T-helper 1 cell treated with Interleukin-12 subunit alpha and Interleukin-12 subunit beta and Interleukin-4 antibody, amounts not matched to agents 30 ng/mL and 1 ng/mL, for 36 hours (primary cell): ENCODE data around the gene C1orf159. TPM values are rescaled to one million over a fixed set of nuclear protein-coding genes. Genes with fewer than 3 reads are reported as not detected.

Experiments
- total RNA-seq: library from RNA; stranded (reverse); gene quantifications from 2 replicates; pipeline ENCODE4 v1.2.3, GENCODE V29; 2022

The C1orf159 gene
- total RNA-seq, 1 donor from 2014 or later: 22.9 TPM

Other genes starting within 250 kb of the C1orf159 start
- not detected in 2 replicates for gene SAMD11, start 192.2 kb downstream of the C1orf159 start, total RNA-seq
- gene NOC2L, start 156.8 kb downstream of the C1orf159 start, total RNA-seq: 90.0 and 93.1 TPM in 2 replicates
- 26.0 and 28.3 TPM in 2 replicates for gene KLHL17, start 155.5 kb downstream of the C1orf159 start, total RNA-seq
- gene PLEKHN1, start 149.6 kb downstream of the C1orf159 start, total RNA-seq: 2.2 and 2.4 TPM in 2 replicates
- not detected in 2 replicates for gene PERM1, start 134.0 kb downstream of the C1orf159 start, total RNA-seq
- 0.39 and 0.46 TPM in 2 replicates for gene HES4, start 116.0 kb downstream of the C1orf159 start, total RNA-seq
- 210 and 211 TPM in 2 replicates for gene ISG15, start 102.6 kb downstream of the C1orf159 start, total RNA-seq
- gene AGRN, start 96.0 kb downstream of the C1orf159 start, total RNA-seq: 12.7 and 12.9 TPM in 2 replicates
- not detected in 2 replicates for gene RNF223, start 41.8 kb downstream of the C1orf159 start, total RNA-seq
- gene TTLL10, start 57.8 kb upstream of the C1orf159 start, total RNA-seq: 1.7 and 3.7 TPM in 2 replicates
- 175 and 176 TPM in 2 replicates for gene TNFRSF18, start 90.5 kb upstream of the C1orf159 start, total RNA-seq
- gene TNFRSF4, start 98.1 kb upstream of the C1orf159 start, total RNA-seq: 406 and 418 TPM in 2 replicates
- gene SDF4, start 115.9 kb upstream of the C1orf159 start, total RNA-seq: 161 and 167 TPM in 2 replicates
- 30.8 and 32.5 TPM in 2 replicates for gene B3GALT6, start 116.1 kb upstream of the C1orf159 start, total RNA-seq
- 1.5 and 3.5 TPM in 2 replicates for gene C1QTNF12, start 130.6 kb upstream of the C1orf159 start, total RNA-seq
- 85.1 and 87.7 TPM in 2 replicates for gene UBE2J2, start 157.8 kb upstream of the C1orf159 start, total RNA-seq
- gene SCNN1D, start 164.3 kb upstream of the C1orf159 start, total RNA-seq: 2.8 and 4.6 TPM in 2 replicates
- 60.9 and 62.5 TPM in 2 replicates for gene ACAP3, start 191.8 kb upstream of the C1orf159 start, total RNA-seq
- 19.2 and 20.6 TPM in 2 replicates for gene PUSL1, start 192.5 kb upstream of the C1orf159 start, total RNA-seq
- gene INTS11, start 208.6 kb upstream of the C1orf159 start, total RNA-seq: 129 and 134 TPM in 2 replicates
- gene CPTP, start 208.7 kb upstream of the C1orf159 start, total RNA-seq: 20.4 and 20.8 TPM in 2 replicates
- gene TAS1R3, start 215.2 kb upstream of the C1orf159 start, total RNA-seq: 1.0 and 1.2 TPM in 2 replicates
- gene DVL1, start 233.3 kb upstream of the C1orf159 start, total RNA-seq: 39.1 and 43.8 TPM in 2 replicates
- gene MXRA8, start 242.5 kb upstream of the C1orf159 start, total RNA-seq: 0.25 and 0.27 TPM in 2 replicates